Breast epithelium (tissue), 4 donors: ENCODE results near the gene NT5DC1. TPM values are rescaled to one million over a fixed set of nuclear protein-coding genes. Genes with fewer than 3 reads are reported as not detected.

Source experiments
- DNase-seq, 2 donors: peaks; one replicate each; pipeline ENCODE4 v3.0.0-alpha.2; 2019; ENCODE audit warnings: low spot score in 2 of 2
- H3K27ac ChIP-seq, 2 donors: fragments of 200-600 bp; sonication (generic) in 1 of 2; one replicate each; pipeline ENCODE4 v1.5.1; 2016 to 2019; ENCODE audit warnings: mild to moderate bottlenecking in 1 of 2
- H3K27me3 ChIP-seq, 2 donors: fragments of 200-600 bp; sonication (generic) in 1 of 2; one replicate each; pipeline versions ENCODE4 v1.5.1 to v1.6.0; 2017 to 2019; ENCODE audit warnings: control low read depth in 1 of 2, mild to moderate bottlenecking in 1 of 2
- H3K36me3 ChIP-seq: fragments of 200-600 bp; one replicate; pipeline ENCODE4 v1.5.1; 2019
- H3K4me1 ChIP-seq, 2 donors: fragments of 200-600 bp; sonication (generic); one replicate each; pipeline ENCODE4 v1.5.1; 2016 to 2019; ENCODE audit warnings: control low read depth in 1 of 2
- H3K4me3 ChIP-seq, 3 donors: fragments of 200-600 bp; sonication (generic); 1 replicate in 2 of 3; 2 replicates in 1 of 3; pipeline ENCODE4 v1.5.1; 2016 to 2019; ENCODE audit warnings: mild to moderate bottlenecking in 3 of 3, moderate library complexity in 2 of 3
- H3K9me3 ChIP-seq, 2 donors: fragments of 200-600 bp; sonication (generic) in 1 of 2; one replicate each; pipeline ENCODE4 v1.5.1; 2016 to 2019; ENCODE audit warnings: control low read depth in 1 of 2
- CTCF ChIP-seq, 3 donors: fragments of 450-650 bp; IDR thresholded peaks; one replicate each; pipeline ENCODE4 v1.5.1; 2016 to 2017; ENCODE audit warnings: antibody characterized with exemption in 3 of 3, mild to moderate bottlenecking in 3 of 3, moderate library complexity in 3 of 3
- POLR2A ChIP-seq: fragments of 450-650 bp; IDR thresholded peaks from one replicate; pipeline ENCODE4 v1.6.1; 2016; ENCODE audit warnings: antibody characterized with exemption, mild to moderate bottlenecking, moderate library complexity
- POLR2AphosphoS5 ChIP-seq, 3 donors: sonication (generic); formaldehyde crosslinking; IDR thresholded peaks; one replicate each; pipeline ENCODE4 v1.6.1; 2017; ENCODE audit warnings: antibody characterized with exemption in 3 of 3
- intact Hi-C: fragments of 100-400 bp; cut with DNase I; formaldehyde crosslinking; loops from one replicate; pipeline ENCODE4 v1.15.1; 2023; ENCODE audit warnings: low total_unique reads
- total RNA-seq, 3 donors: library from RNA; depleted of rRNA; stranded (reverse); fragments of >200 nt; gene quantifications; one replicate each; pipeline ENCODE4 v1.1.0, GENCODE V29; 2016

Gene NT5DC1
- total RNA-seq, 3 donors from 2014 or later: 11.2 to 13.3 (median 11.8) TPM

GRCh38 chr6:116078945-116079344 lies 21.7 kb upstream of the NT5DC1 start:
- DNase-seq: no peak
- no peaks in the 10 kb centered on the region for H3K9me3 ChIP-seq
- intact Hi-C loops: no loop called here
- no peak overlapping the region for H3K4me3 ChIP-seq
- no peaks in the 10 kb centered on the region for H3K36me3 ChIP-seq
- H3K4me1 ChIP-seq: no peaks in the 10 kb centered on the region
- no peak overlapping the region for H3K27ac ChIP-seq
- no peak for TF ChIP-seq POLR2A
- TF ChIP-seq CTCF (IDR thresholded peaks at IDR 0.05): no peak
- no peak for TF ChIP-seq POLR2AphosphoS5 (IDR thresholded peaks at IDR 0.05)
- H3K27me3 ChIP-seq: no peaks in the 10 kb centered on the region

GRCh38 chr6:116083052-116083451 lies 17.6 kb upstream of the NT5DC1 start:
- no peaks in the 10 kb centered on the region for H3K36me3 ChIP-seq
- TF ChIP-seq POLR2A (no peak), POLR2AphosphoS5 (IDR thresholded peaks at IDR 0.05) (no peak), CTCF (IDR thresholded peaks at IDR 0.05) (no peak)
- H3K9me3 ChIP-seq: no peaks in the 10 kb centered on the region
- DNase-seq: no peak
- H3K4me3 ChIP-seq: no peak overlapping the region
- no peak overlapping the region for H3K27ac ChIP-seq
- intact Hi-C loops: no loop called here
- no peaks in the 10 kb centered on the region for H3K4me1 ChIP-seq
- no peaks in the 10 kb centered on the region for H3K27me3 ChIP-seq

GRCh38 chr6:116084284-116084683 lies 16.4 kb upstream of the NT5DC1 start:
- no peak for DNase-seq
- H3K27ac ChIP-seq: no peak overlapping the region
- intact Hi-C loops: no loop called here
- H3K4me3 ChIP-seq: no peak overlapping the region
- TF ChIP-seq CTCF (IDR thresholded peaks at IDR 0.05) (no peak), POLR2A (no peak), POLR2AphosphoS5 (IDR thresholded peaks at IDR 0.05) (no peak)
- H3K9me3 ChIP-seq: no peaks in the 10 kb centered on the region
- H3K4me1 ChIP-seq: no peaks in the 10 kb centered on the region
- no peaks in the 10 kb centered on the region for H3K36me3 ChIP-seq
- H3K27me3 ChIP-seq: no peaks in the 10 kb centered on the region

GRCh38 chr6:116087437-116088027 lies 13.1 kb upstream of the NT5DC1 start:
- Histone ChIP-seq H3K27ac (no peak overlapping the region), H3K9me3 (no peaks in the 10 kb centered on the region), H3K27me3 (no peaks in the 10 kb centered on the region), H3K4me3 (no peak overlapping the region), H3K4me1 (no peaks in the 10 kb centered on the region), H3K36me3 (no peaks in the 10 kb centered on the region)
- TF ChIP-seq POLR2AphosphoS5 (IDR thresholded peaks at IDR 0.05) (no peak), CTCF (IDR thresholded peaks at IDR 0.05) (no peak), POLR2A (no peak)
- no peak for DNase-seq
- intact Hi-C loops: no loop called here

GRCh38 chr6:116088946-116089345 lies 11.7 kb upstream of the NT5DC1 start:
- no peaks in the 10 kb centered on the region for H3K27me3 ChIP-seq
- no peak for TF ChIP-seq POLR2AphosphoS5 (IDR thresholded peaks at IDR 0.05)
- no peak for TF ChIP-seq POLR2A
- TF ChIP-seq CTCF (IDR thresholded peaks at IDR 0.05): no peak
- H3K27ac ChIP-seq: no peak overlapping the region
- H3K9me3 ChIP-seq: no peaks in the 10 kb centered on the region
- intact Hi-C loops: no loop called here
- no peak for DNase-seq
- no peaks in the 10 kb centered on the region for H3K36me3 ChIP-seq
- no peaks in the 10 kb centered on the region for H3K4me1 ChIP-seq
- H3K4me3 ChIP-seq: no peak overlapping the region
